ENCODE data around the gene RELA. TPM values are rescaled to one million over a fixed set of nuclear protein-coding genes. Genes with fewer than 3 reads are reported as not detected.

Gene RELA
- 35.0 and 40.2 TPM in 2 replicates for total RNA-seq

GRCh38 chr11:65662799-65663638, at the start of gene RELA:
TSS of gene RELA (minus strand) at chr11:65662916. CDS start at chr11:65662832, 84 bp downstream.

GRCh38 chr11:65711785-65712632, 49.3 kb upstream of the RELA start, which contains the start of gene KAT5:
TSS of gene KAT5 (plus strand) at chr11:65712252. CDS start at chr11:65712268, 16 bp downstream.

GRCh38 chr11:65637794-65638419, 24.8 kb downstream of the RELA start, which contains the start of gene SIPA1:
TSS of gene SIPA1 (plus strand) at chr11:65638101. CDS start at chr11:65640922, 2,821 bp downstream.

GRCh38 chr11:65615229-65615949, 47.3 kb downstream of the RELA start, which contains the start of gene PCNX3:
TSS of gene PCNX3 (plus strand) at chr11:65615776. CDS start at chr11:65616312, 536 bp downstream.

Small RNAs within 50 kb of the gene (small RNA-seq; reads per million reads assigned to genes)
- gene MIR4489 (2.1 reads per million, percentile 48 among the genes with 10 or more reads in this experiment), gene MIR4690 (not detected), gene RN7SL309P (not detected)

Other genes starting within 250 kb of the RELA start
- 553 and 658 TPM in 2 replicates for gene NEAT1, start 240.1 kb downstream of the RELA start, total RNA-seq
- 16,813 and 19,611 TPM in 2 replicates for gene MALAT1, start 163.9 kb downstream of the RELA start, total RNA-seq
- gene SCYL1, start 137.8 kb downstream of the RELA start, total RNA-seq = 116 and 125 TPM in 2 replicates
- 21.3 and 22.8 TPM in 2 replicates for gene LTBP3, start 104.6 kb downstream of the RELA start, total RNA-seq
- 36.1 and 38.3 TPM in 2 replicates for gene ZNRD2, start 92.4 kb downstream of the RELA start, total RNA-seq
- 26.8 and 29.6 TPM in 2 replicates for gene FAM89B, start 90.4 kb downstream of the RELA start, total RNA-seq
- 55.9 and 64.3 TPM in 2 replicates for gene EHBP1L1, start 86.9 kb downstream of the RELA start, total RNA-seq
- not detected in 2 replicates for gene KCNK7, start 67.1 kb downstream of the RELA start, total RNA-seq
- 21.4 and 26.9 TPM in 2 replicates for gene MAP3K11, start 48.7 kb downstream of the RELA start, total RNA-seq
- gene PCNX3, start 47.1 kb downstream of the RELA start, total RNA-seq = 34.7 and 35.2 TPM in 2 replicates
- 25.5 and 32.2 TPM in 2 replicates for gene SIPA1, start 24.8 kb downstream of the RELA start, total RNA-seq
- gene KAT5, start 49.3 kb upstream of the RELA start, total RNA-seq = 41.7 and 46.7 TPM in 2 replicates
- gene RNASEH2C, start 57.9 kb upstream of the RELA start, total RNA-seq = 19.3 and 27.1 TPM in 2 replicates
- 25.0 and 27.6 TPM in 2 replicates for gene AP5B1, start 118.1 kb upstream of the RELA start, total RNA-seq
- not detected in 2 replicates for gene OVOL1, start 124.1 kb upstream of the RELA start, total RNA-seq
- 0.97 and 1.3 TPM in 2 replicates for gene SNX32, start 171.0 kb upstream of the RELA start, total RNA-seq
- gene CFL1, start 195.3 kb upstream of the RELA start, total RNA-seq = 760 and 1,030 TPM in 2 replicates
- 59.3 and 89.6 TPM in 2 replicates for gene MUS81, start 197.5 kb upstream of the RELA start, total RNA-seq
- 106 and 128 TPM in 2 replicates for gene EFEMP2, start 209.9 kb upstream of the RELA start, total RNA-seq
- gene CTSW, start 216.9 kb upstream of the RELA start, total RNA-seq = not detected in 2 replicates
- gene FIBP, start 225.6 kb upstream of the RELA start, total RNA-seq = 117 and 131 TPM in 2 replicates
- gene CCDC85B, start 227.8 kb upstream of the RELA start, total RNA-seq = 42.7 and 47.2 TPM in 2 replicates
- gene FOSL1, start 237.5 kb upstream of the RELA start, total RNA-seq = 14.5 and 22.2 TPM in 2 replicates

Measured in hair follicle dermal papilla cell (primary cell).